Calu3 (cell line): ENCODE measurements around the gene MOXD1. TPM values are rescaled to one million over a fixed set of nuclear protein-coding genes. Genes with fewer than 3 reads are reported as not detected.
A peak's percentile ranks its signal among the peaks of the same experiment; 100 is the strongest.

Source experiments
- BruUV-seq: library from RNA; stranded (reverse); fragments of 400-500 nt; replicated peaks from 2 replicates; lab custom pipeline; 2021; lab: Mats Ljungman, UMichigan
- CTCF ChIA-PET: fragments of 300-600 bp; sonication (Branson Sonifier 250); formaldehyde crosslinking; loops from one replicate; lab custom pipeline; 2022; ENCODE audit warnings: antibody characterized with exemption; lab: Charles Lee
- DNase-seq: peaks from one replicate; pipeline ENCODE4 v3.0.0; 2022
- H3K27ac Mint-ChIP-seq: one replicate; pipeline ENCODE4 v1.8.0; 2022; ENCODE audit warnings: mixed read lengths; ENCODE audit not compliant: unreplicated experiment
- H3K27me3 Mint-ChIP-seq: one replicate; pipeline ENCODE4 v1.8.0; 2022; ENCODE audit warnings: mixed read lengths; ENCODE audit not compliant: unreplicated experiment
- H3K36me3 Mint-ChIP-seq: one replicate; pipeline ENCODE4 v1.8.0; 2022; ENCODE audit warnings: mild to moderate bottlenecking, moderate library complexity, mixed read lengths; ENCODE audit not compliant: insufficient read depth, unreplicated experiment
- H3K4me1 Mint-ChIP-seq: one replicate; pipeline ENCODE4 v1.8.0; 2022; ENCODE audit warnings: mild to moderate bottlenecking, low read depth, mixed read lengths; ENCODE audit not compliant: unreplicated experiment
- H3K4me3 Mint-ChIP-seq: one replicate; pipeline ENCODE4 v1.8.0; 2022; ENCODE audit warnings: mild to moderate bottlenecking, low read depth, moderate library complexity, mixed read lengths; ENCODE audit not compliant: unreplicated experiment
- H3K9me3 Mint-ChIP-seq: one replicate; pipeline ENCODE4 v1.8.0; 2022; ENCODE audit warnings: low read depth, mixed read lengths; ENCODE audit not compliant: unreplicated experiment
- intact Hi-C: fragments of 100-400 bp; cut with micrococcal nuclease; formaldehyde crosslinking; loops from one replicate; pipeline ENCODE4 v1.10.0; 2022; ENCODE audit not compliant: unreplicated experiment
- total RNA-seq: library from RNA; stranded (reverse); gene quantifications from 2 replicates; pipeline ENCODE4 v1.2.3, GENCODE V29; 2022
- TF ChIP-seq, protein P1 (sequence below): fragments of 200-600 bp; IDR thresholded peaks from one replicate; pipeline ENCODE4 v1.8.0; 2022; ENCODE audit warnings: antibody characterized with exemption; ENCODE audit not compliant: unreplicated experiment

MOXD1 gene
- total RNA-seq, 1 experiment from 2014 or later = 13.6 TPM

DNA sequence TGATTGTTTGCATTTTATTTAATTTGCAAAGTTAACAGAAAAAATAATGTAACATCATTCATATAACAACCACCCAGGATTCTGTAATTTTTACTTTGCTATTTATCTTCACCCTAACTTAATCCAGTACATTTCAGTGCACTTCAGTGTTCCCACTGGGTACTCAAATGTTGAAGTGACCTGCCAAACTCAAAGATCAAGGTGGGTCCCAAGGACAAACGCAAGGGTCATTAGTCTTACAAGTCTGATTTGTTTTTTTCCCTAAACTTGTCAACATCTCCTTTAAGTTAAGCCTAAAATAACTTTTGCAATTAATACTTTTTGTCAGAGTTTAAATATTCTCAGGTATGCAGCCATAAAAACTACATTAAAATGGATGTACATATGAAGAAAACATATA, 53.0 kb downstream of the MOXD1 start:
- no peaks in the 10 kb centered on the region for H3K36me3 Mint-ChIP-seq

GRCh38 chr6:132344811-132345210, 56.5 kb downstream of the MOXD1 start:
- no peak overlapping the region for H3K27ac Mint-ChIP-seq
- no peaks in the 10 kb centered on the region for H3K27me3 Mint-ChIP-seq
- peaks cover 4% of the 10 kb centered on the region for H3K9me3 Mint-ChIP-seq
- H3K4me3 Mint-ChIP-seq = no peak overlapping the region
- TF ChIP-seq, protein P1, sequence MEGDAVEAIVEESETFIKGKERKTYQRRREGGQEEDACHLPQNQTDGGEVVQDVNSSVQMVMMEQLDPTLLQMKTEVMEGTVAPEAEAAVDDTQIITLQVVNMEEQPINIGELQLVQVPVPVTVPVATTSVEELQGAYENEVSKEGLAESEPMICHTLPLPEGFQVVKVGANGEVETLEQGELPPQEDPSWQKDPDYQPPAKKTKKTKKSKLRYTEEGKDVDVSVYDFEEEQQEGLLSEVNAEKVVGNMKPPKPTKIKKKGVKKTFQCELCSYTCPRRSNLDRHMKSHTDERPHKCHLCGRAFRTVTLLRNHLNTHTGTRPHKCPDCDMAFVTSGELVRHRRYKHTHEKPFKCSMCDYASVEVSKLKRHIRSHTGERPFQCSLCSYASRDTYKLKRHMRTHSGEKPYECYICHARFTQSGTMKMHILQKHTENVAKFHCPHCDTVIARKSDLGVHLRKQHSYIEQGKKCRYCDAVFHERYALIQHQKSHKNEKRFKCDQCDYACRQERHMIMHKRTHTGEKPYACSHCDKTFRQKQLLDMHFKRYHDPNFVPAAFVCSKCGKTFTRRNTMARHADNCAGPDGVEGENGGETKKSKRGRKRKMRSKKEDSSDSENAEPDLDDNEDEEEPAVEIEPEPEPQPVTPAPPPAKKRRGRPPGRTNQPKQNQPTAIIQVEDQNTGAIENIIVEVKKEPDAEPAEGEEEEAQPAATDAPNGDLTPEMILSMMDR = no peak
- DNase-seq = no peak
- H3K4me1 Mint-ChIP-seq = no peaks in the 10 kb centered on the region
- no peaks in the 10 kb centered on the region for H3K36me3 Mint-ChIP-seq
- CTCF ChIA-PET = no interaction called here
- intact Hi-C loops = no loop called here
- no TSS peak for BruUV-seq

More for the DNA sequence above, 53.0 kb downstream of the MOXD1 start:
- Mint-ChIP-seq H3K27me3 (no peaks in the 10 kb centered on the region), H3K9me3 (peaks cover 6% of the 10 kb centered on the region), H3K27ac (no peak overlapping the region), H3K4me1 (no peaks in the 10 kb centered on the region), H3K4me3 (no peak overlapping the region)
- BruUV-seq = no TSS peak
- intact Hi-C loops = no loop called here
- TF ChIP-seq, protein P1 = no peak
- CTCF ChIA-PET = no interaction called here
- DNase-seq = no peak

DNA sequence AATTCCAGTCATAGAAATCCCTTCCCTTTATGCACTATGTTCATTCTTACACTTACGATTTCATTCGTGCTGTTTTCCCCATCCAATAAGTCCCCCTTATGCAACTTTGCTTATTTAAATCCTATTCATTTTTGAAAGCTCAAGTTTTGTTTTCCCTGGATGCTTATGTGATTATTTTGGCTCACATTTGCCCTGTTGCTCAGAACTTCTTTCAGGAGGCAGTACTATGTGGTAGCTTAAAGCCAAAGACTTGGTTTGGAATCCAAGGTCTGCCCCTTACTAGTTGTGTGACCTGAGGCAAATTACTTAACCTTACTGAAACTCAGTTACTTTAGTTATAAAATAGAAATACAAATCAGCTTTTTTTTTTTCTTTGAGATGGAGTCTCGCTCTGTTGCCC, 59.6 kb downstream of the MOXD1 start:
- no TSS peak for BruUV-seq
- Mint-ChIP-seq H3K4me3 (no peak overlapping the region), H3K36me3 (no peaks in the 10 kb centered on the region), H3K4me1 (no peaks in the 10 kb centered on the region), H3K27ac (no peak overlapping the region), H3K9me3 (peaks cover 4% of the 10 kb centered on the region), H3K27me3 (no peaks in the 10 kb centered on the region)
- intact Hi-C loops = no loop called here
- CTCF ChIA-PET = no interaction called here
- TF ChIP-seq, protein P1 = no peak
- no peak for DNase-seq

- peaks cover 35% of the 10 kb centered on the region for H3K4me1 Mint-ChIP-seq
- intact Hi-C loops = no loop called here
- H3K36me3 Mint-ChIP-seq = peaks cover 6% of the 10 kb centered on the region
- peaks cover 2% of the 10 kb centered on the region for H3K9me3 Mint-ChIP-seq
- no peaks in the 10 kb centered on the region for H3K27me3 Mint-ChIP-seq
- CTCF ChIA-PET = interaction anchor here (1.3 kb wide), 1 partner anchor 55 kb away, joined by 3 read pairs; no protein-coding TSS in a partner anchor
- DNase-seq = no peak
- no TSS peak for BruUV-seq
- peak overlapping the region; percentile 47 for H3K4me3 Mint-ChIP-seq
- TF ChIP-seq, protein P1 = no peak
- peak overlapping the region; percentile 67 for H3K27ac Mint-ChIP-seq
Observed at GRCh38 chr6:132334521-132334885, 66.8 kb downstream of the MOXD1 start.
